Erythroblast (primary cell): Measurements from ENCODE around the gene DMTF1.

ENCODE experiments used
- GATA1 ChIP-seq: IDR thresholded peaks from 2 replicates; pipeline ENCODE4 v1.6.1; 2011; ENCODE audit warnings: low read depth, mild to moderate bottlenecking, control low read depth, low read length, moderate library complexity
- POLR2A ChIP-seq: IDR thresholded peaks from 2 replicates; pipeline ENCODE4 v1.6.1; 2011; ENCODE audit warnings: mild to moderate bottlenecking, low read length

DNA sequence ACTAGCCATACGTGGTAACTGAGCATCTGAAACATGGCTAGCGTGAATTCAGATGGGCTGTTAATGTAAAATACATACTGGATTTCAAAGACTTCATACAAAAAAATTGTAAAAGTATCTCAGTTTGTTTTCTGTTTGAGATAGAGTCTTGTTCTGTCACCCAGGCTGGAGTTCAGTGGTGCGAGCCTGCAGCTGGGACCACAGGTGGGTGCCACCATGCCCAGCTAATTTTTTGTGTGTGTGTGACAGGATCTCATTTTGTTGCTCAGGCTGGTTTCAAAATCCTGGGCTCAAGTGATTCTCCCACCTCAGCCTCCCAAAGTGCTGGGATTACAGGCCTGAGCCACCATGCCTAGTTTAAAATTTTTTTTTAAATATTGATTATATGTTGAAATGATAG lies 62.8 kb downstream of the DMTF1 start:
- TF ChIP-seq POLR2A (no peak), GATA1 (no peak)
